CD4-positive, alpha-beta T cell treated with Interferon alpha-2 for 1 hour (primary cell): ENCODE results near the gene ST8SIA5.
"Not testable (repeated sequence)": the region's sequence is repeated elsewhere in the genome, so short reads cannot be mapped to it uniquely, and the experiment has no call there.

Experiments
- DNase-seq, 2 donors: peaks; one replicate each; pipeline ENCODE4 v3.0.0-alpha.2; 2020 to 2022

ST8SIA5 gene, protein sequence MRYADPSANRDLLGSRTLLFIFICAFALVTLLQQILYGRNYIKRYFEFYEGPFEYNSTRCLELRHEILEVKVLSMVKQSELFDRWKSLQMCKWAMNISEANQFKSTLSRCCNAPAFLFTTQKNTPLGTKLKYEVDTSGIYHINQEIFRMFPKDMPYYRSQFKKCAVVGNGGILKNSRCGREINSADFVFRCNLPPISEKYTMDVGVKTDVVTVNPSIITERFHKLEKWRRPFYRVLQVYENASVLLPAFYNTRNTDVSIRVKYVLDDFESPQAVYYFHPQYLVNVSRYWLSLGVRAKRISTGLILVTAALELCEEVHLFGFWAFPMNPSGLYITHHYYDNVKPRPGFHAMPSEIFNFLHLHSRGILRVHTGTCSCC

DNA sequence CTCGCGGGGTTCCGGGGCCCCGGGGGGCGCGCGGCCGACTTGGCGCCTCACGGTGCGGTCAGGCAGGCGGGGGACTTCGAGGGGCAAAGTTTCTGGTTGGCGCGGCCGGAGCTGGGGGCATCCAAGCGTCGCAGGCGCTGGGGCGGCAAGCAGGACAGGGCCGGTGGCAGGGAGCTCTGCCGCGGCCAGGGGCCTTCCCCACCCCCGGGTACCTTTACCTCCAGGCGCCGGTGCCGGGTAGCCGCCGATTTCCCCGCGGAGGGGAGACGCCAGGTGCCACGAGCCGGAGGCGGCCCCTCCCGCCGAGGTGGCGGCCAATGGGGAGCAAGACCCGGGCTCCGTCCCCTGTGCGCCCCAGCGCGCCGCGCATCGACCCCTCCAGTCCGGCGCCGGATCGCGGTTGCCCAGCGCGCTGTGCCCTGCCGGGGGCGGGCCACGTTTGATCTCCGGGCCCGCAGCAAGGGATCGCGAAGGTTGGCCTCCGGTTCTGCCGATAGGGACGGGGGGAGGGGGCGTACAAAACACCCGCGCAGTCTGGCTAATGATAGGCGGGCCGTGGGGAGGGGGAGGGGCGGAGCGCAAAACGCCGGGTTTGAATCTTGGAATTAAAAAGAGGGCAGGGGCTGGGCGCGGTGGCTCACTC, at the start of gene ST8SIA5:
Gene ST8SIA5, minus strand, starts transcription at position 495 of the 643 bp plus-strand sequence. CDS start 545 bp downstream, outside the sequence.
- DNase-seq: no peak

DNA sequence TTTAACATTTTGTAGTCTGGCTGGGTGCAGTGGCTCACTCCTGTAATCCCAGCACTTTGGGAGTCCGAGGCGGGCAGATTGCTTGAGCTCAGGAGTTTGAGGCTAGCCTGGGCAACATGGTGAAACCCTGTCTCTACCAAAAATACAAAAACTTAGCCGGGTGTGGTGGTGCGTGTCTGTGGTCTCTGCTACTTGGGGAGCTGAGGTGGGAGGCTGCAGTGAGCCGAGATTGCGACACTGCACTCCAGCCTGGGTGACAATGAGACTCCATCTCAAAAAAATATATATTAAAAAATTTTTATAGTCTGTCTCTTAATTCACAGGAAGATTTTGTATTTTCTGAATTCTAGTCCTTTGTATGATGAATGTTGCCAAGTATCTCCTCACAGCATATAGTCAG, 39.1 kb upstream of the ST8SIA5 start:
- DNase-seq: not testable (repeated sequence)

DNA sequence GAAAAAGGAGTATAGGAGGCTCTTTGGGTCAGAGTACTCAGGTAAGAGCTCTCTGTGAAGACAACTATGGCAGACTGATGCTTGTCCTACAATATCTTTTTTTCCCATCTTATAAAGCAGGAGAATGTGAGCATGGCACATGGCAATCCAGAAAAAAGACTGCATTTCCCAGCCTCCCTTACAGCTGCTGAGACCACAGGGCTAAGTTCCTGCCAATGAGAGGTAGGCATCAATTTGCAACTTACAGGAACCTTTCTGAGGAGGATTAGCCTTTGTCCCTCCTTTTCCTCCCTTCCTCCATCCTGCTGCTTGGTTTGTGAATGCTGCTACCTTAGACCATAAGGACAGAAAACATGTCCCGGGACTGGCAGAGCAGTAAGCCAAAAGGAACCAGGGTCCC, 37.8 kb upstream of the ST8SIA5 start:
- DNase-seq: no peak

DNA sequence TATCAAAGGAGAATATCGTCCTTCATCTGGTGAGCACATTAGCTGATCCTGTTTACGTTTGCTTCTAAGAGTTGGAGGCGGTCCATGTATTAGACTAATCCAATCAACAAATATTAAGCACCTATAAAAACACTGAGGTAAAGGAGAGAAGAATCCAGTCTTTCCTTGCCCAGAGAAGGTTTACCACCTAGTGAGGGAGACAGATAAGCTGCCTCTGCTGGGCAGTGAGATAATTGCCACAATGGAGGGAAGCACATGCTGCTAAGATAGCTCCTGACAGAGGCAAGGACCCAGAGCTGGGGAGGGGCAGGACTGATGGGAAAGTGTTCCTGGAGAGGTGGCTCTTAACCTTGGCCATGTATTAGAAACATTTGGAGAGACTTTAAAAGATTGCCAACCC, 36.7 kb upstream of the ST8SIA5 start:
- DNase-seq: no peak

DNA sequence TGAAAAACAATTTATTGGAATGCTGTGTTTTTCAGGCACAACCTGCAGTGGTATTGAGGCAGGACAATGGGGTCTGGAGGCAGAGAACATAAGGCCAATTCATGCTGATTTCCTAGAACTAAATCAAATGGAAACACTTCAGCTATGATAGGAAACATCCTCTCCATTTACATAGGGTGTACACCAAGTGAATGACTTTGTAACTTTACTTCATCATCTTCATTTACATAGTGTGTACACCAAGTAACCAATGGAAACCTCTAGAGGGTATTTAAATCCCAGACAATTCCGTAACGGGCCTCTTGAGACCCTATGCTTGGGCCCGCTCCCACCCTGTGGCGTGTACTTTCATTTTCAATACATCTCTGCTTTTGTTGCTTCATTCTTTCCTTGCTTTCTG, 32.2 kb upstream of the ST8SIA5 start:
- DNase-seq: no peak

DNA sequence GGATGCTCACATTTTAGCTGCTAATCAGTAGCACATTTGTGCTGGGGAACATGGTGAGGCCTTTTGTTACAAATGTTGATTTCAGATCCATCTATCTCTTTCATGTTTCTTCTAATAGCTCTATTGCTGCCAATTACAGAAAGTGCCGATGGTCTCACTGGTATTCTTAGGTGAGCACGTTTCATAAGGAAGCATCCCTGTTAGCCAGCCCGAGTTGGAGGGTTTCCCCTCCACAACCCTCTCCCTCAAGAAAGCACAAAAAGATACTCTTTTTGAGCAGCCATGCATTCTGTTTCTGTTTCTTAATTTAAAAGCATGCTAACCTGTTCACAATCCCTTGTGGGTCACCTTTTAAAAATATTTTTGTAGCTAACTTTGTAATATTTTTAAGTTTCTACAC, 30.8 kb upstream of the ST8SIA5 start:
- DNase-seq: no peak

DNA sequence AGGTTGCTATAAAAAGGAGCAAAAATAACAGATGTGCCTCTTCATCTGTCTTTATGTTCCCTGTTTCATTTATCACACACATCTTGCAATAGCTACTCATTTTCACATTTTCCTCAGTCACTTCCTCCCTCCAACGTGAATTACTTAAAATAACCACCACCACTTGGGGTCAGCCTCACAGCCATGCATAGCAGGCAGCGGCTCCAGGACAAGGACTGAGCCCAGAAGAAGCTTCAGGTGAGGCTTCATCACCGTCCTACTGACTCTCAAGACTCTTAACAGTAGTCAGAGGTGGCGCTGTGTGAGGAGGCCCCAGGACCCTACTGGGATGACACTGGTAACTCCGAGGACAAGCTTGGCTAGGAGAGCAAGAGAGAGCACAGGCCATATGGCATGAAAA, 15.5 kb upstream of the ST8SIA5 start:
- no peak for DNase-seq

DNA sequence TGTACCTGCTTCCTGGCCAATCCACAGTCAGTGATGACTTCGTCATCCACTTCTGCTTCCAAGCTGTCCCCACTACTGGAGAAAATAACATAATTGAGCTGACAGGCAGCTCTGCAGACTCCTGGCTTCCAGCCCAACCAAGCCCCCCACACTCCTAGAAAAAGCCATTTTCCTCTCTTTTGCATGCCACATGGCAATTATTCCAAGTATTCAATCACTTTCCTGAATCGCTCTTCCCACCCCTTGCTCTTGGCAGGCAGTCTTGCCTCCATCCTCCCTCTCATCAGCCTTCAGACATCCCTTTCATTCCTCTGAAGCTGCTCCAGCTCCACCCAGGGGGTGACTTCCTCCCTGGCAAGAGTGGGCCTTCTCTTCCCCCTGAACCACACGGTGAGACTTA, 14.3 kb upstream of the ST8SIA5 start:
- no peak for DNase-seq

DNA sequence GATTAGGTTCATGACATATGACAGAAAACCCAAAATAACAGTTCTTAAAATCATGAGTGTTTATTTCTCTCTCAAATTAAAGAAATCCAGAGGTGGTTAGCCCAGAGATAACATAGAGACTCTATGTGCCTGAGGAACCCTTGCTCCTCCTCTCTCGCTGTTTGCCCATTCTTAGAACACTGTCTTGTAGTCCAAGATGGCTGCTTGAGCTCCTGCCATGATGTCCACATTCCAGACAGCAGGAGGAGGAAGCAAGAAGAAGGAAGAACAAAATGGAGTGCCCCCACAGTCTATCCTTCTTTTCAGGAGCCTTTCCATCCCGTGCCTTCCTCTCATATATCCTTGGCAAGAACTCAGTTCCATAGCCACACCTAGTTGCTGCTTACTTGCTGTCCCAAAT, 13.9 kb upstream of the ST8SIA5 start:
- DNase-seq: no peak

DNA sequence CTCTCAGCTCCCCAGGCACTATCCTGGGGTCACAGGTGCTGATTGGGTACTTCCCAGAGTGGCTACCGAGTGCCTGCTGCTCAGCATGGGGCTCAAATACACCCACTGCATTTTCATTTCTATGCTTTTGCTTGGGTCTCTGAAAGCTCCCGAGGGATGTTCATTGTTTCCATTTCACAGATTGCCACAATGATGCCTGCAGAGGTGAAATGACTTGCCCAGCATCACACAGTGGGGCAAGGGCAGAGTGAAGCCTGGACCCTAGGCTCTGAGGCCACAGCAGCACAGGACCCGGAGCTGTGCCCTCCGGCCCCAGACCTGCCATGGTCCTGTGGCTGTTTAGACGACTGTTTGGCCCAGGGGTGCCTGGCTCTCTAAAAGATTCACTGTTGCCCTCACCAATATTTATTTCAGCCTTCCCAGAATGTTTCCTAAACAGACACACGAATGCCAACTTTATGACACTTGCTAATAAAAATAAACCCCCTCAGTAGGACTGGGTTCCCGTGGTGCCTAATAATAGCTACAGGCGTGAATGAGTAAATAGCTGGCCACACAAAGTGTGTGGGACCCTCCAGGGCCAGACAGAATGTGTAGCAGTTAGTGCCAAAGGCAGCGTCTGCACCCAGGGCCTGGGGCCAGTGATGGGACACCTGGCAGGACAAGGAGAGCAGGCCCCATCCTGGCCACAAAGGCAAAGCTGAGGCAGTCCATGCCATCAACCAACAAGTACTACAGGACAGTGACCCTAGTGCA, 11.5 kb upstream of the ST8SIA5 start:
- DNase-seq: no peak

DNA sequence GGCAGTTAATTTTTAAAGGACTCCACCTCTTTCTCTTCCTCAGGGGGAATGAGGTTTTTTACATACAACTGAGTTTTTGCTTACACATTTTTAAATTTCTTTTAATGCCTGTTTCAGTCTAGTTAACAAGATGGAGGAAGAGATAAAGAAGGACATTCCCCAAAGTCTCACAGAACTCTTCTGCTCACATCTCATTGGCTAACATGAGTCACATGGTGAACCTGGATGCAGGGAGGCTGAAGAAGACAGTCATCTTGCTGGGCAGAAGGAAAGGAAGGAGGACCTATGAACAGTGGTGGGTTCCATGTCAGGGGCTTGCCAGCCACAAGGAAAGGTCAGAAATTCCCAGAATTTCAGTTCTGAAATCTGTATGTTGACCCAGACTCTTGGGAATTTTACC, 10.4 kb upstream of the ST8SIA5 start:
- DNase-seq: no peak

DNA sequence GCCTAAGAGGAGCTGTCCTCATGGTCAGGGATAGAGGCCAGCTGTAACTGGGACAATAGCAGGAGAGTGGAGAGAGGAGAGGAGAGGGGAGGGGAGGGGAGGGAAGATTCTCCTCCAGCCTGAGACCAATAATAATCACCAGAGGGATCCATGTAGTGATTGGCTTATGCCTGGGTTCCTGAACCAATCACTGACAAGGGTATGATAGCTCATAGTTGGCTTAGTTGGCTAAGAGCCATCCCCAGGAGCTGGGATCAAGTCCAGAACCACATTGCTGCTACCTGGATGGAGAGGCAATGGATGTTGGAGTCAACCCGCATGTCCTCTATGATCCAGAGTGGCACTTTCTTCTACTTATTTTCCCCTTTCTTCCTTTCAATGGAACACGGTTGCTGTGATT, 7.7 kb upstream of the ST8SIA5 start:
- no peak for DNase-seq

DNA sequence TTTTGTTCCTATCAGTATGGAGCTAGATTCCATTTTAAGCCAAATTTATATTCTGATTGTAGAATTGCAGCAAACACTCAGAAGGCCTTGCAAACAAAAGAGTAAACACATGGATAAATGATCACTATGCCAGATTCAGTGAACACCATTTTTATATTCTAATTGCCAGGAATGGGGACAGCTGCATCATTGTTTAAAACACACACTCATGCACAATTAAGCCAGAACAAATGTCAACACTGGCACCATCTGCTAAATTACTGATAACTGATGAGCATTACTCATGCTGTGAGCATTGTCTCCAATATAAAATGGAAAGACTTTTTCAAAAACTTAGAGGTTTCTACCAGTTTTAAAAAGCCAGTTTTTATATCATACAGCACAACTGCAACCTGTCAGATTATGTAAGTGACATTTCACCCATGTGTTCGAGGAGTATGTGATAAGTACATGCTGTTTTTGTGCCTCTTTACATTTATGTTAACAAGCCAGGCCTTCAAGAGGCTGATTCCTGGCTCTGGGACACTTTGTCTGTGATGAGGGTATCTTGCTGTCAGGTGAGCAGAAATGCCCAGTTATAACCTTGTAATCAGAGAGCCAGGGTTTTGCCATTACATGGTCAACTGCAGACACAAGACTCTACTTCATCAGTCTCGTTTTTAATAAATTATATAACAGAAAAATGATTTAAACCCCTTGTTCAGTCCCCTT, 4.4 kb upstream of the ST8SIA5 start:
- DNase-seq: no peak

DNA sequence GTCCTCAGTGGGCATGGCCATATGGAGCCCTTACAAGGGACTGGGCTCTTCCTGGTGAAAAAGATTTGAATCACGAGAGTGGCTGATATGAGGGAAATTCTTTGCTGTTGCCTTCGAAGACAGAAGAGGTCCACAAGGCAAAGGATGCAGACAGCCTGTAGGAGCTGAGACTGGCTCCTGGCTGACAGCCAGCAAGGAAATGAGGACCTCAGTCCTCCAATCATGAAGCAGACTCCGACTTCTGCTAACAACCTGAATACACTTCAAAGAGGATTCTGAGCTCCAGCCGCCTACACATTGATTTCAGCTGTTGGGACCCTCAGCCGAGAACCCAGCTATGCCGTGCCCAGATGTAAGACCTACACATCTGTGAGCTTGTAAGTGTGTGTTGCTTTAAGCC, 3.0 kb upstream of the ST8SIA5 start:
- DNase-seq: no peak

DNA sequence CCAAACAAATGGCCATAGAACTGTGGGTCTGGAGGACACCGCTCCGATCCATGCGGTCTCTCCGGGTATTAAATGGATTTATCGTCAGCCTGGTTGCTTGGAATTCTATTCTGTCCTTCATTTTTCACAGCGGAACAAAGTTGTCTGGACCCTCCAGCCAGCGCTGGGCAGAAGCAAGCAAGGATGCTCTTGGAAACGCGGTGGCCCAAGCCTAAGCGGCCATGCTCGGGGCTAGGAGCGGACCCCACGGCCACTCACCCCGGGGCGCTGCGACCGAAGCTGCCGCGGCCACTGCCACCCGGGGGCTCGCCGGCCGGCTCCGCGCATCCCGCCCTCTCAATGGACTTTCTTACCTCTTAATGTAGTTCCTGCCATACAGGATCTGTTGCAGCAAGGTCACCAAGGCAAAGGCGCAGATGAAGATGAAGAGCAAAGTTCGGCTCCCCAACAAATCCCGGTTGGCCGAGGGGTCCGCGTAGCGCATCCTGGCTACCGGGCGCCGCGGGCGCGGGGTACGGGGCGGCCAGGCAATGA, 761 bp downstream of the ST8SIA5 start:
- DNase-seq: no peak

DNA sequence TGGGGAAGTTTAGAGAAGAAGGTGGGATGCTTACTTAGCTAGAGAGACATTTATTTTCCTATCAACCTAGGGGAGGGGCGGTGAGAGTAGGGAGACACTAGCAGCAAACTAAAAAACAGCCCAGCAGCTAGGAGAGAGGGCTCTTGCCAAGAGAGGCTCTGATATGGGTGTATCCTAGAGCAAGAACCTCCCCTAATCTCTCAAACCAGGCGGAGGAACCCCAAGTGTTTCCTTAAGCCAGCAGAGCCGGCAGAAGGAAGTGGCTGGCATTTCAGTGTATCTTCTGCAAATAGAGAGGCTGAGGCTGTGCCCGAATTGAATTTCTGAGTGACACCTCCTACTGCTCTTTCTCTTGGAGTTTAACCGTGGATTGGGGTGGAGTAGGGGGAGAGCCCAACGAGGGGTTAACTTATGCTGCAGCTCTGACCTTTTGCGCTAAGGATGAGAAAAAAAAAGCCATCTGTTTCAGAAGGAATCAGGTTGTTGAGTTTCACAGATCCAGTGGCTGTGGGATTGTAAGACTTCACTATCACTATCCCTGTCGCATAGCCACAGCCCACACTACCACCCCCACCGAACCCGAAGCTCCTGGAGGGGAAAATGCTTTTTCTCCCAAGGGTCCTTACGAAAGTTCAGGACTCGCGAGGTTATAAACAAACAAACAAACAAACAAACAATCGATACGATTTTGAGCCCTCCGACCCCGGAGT, 1.4 kb downstream of the ST8SIA5 start:
- no peak for DNase-seq

DNA sequence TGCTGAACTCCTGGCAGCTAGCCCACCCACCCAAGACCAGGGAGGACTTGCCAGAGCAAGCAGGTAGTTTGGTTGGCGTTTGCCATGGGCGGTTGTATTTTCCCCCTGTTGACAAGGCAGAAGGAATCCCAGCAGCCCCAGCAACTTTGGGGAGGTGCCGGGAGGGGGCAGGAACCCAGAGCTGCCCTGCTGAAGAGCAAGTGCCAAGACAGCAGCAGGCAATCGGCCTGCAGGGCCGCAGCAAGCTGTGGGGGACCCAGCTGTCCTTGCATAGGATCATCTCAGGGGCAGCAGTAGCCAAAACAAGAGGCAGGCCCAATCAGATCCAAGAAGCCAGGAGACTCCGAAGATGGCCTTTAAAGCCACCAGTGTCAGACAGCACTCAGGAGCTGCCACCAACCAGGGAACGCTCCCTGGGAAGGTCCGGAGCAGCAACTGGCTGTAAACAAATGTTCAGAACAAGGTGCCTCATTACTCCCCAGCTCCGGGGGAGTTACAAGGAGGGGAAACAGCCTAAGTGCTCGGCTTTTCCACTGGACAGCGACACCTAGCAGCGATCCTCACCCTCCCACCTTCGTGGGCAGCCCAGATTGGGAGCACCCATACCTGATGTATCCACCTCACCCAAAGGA, 2.1 kb downstream of the ST8SIA5 start:
- DNase-seq: no peak

DNA sequence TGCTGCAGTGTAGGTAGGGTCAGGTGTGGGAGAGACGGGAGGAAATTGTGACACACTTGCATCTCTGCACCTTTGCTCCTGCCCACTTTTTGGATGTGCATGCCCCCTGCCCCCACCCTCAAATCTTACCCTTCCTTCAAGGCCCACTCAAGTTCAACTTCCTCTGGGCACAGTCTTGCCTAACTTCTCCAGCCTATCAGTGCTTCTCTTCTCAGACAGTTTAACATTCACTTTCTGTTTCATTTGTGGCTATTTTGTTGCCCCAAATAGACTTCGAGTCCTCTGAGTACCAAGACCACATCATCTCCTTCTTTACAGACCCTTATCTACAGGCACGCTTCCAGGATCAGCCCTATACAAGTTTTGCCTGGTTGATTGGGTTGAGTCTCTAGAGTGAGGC, 2.7 kb downstream of the ST8SIA5 start:
- DNase-seq: no peak

DNA sequence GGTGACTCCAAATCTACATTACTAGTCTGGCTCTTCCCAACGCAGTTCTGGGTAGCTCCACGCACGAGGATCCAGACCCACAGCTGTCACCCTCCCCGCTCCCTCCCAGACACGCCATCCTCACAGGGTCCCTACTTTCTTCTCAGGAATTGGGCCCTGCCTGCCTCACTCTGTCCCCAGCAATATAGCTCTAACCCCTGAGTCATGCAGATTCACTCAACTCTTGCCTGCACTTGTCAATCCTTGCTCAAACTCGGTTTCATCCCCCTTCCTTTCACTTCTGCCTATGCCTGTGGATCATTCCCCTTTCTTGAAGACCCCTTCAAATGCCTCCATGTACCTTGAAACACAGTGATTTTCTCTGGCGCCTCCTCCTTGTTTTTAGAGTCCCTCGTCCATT, 5.0 kb downstream of the ST8SIA5 start:
- no peak for DNase-seq

DNA sequence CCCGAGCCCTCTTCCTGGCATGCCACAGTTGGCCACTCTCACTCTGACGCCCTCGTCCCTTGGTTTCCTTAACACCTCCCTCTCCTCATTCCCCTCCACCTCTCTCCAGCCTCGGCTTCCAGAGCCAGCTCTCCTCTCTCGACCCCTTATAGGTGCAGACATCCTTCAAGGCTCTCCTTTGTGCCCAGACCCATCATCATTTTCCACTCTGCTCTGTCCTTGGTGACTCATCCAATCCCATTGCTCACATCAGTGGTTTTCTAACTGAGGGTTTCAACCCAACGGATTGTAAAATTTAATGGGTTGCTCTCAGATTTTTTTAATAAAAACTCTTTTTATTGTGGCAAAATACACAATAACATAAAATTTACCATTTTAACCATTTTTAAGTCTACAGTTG, 6.2 kb downstream of the ST8SIA5 start:
- no peak for DNase-seq

DNA sequence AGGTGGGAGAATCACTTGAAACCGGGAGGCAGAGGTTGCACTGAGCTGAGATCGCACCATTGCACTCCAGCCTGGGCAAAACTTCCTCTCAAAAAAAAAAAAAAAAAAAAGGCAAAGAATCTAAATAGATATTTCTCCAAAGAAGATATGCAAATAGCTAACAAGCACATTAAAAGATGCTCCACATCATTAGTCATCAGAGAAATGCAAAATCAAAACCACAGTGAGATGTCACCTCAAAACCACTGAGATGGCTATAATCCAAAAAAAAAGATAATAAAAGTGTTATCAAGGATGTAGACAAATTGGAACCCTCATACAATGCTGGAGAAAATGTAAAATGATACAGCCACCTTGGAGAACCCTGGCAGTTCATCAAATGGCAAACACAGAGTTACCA, 8.4 kb downstream of the ST8SIA5 start:
- DNase-seq: no peak

DNA sequence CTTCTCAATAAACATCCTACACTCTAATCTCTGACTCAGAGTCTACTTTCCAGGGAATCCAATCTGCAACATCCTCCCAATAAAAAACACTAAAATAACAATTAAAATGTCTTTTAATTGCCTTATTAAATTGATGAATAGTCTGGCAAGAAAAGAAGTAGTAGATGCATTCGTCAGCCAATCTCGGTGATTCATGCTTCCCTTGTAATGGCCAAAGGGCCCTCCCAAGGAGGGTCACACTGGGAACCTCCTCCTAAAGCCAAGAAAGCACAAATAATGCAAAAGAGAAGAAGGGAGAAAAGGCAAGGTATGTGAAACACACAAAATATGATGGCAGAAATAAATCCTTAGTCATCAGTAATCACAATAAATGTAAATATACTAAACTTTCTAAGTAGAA, 16.8 kb downstream of the ST8SIA5 start:
- DNase-seq: no peak
